MCF 10A (cell line): Measurements from ENCODE around the gene OTOA. TPM values are rescaled to one million over a fixed set of nuclear protein-coding genes. Genes with fewer than 3 reads are reported as not detected.

Experiments used
- BruUV-seq: library from RNA; stranded (reverse); fragments of 400-500 nt; replicated peaks from 2 replicates; lab custom pipeline; 2021; lab: Mats Ljungman, UMichigan
- CTCF ChIA-PET: fragments of 300-600 bp; sonication (Branson Sonifier 250); formaldehyde crosslinking; extraction: SDS; loops from one replicate; lab custom pipeline; 2021; ENCODE audit warnings: antibody characterized with exemption, inconsistent platforms; lab: Yijun Ruan, JAX
- POLR2A ChIA-PET: fragments of 300-600, 350-650 bp; sonication (Branson Sonifier 250); formaldehyde crosslinking; extraction: SDS; loops from one replicate; lab custom pipeline; 2020; ENCODE audit warnings: antibody characterized with exemption, inconsistent platforms; lab: Yijun Ruan, JAX
- DNase-seq: peaks from one replicate; pipeline ENCODE4 v3.0.0-alpha.2; 2018; ENCODE audit not compliant: unreplicated experiment
- H3K27ac Mint-ChIP-seq: one replicate; pipeline ENCODE4 v1.8.0; 2022; ENCODE audit warnings: mild to moderate bottlenecking, low read depth, mixed read lengths; ENCODE audit not compliant: unreplicated experiment
- H3K27me3 Mint-ChIP-seq: one replicate; pipeline ENCODE4 v1.8.0; 2022; ENCODE audit warnings: mixed read lengths; ENCODE audit not compliant: insufficient read depth, unreplicated experiment
- H3K36me3 Mint-ChIP-seq: one replicate; pipeline ENCODE4 v1.8.0; 2022; ENCODE audit warnings: mild to moderate bottlenecking, moderate library complexity, mixed read lengths; ENCODE audit not compliant: insufficient read depth, unreplicated experiment
- H3K4me1 Mint-ChIP-seq: one replicate; pipeline ENCODE4 v1.8.0; 2022; ENCODE audit warnings: mixed read lengths; ENCODE audit not compliant: insufficient read depth, unreplicated experiment
- H3K4me3 Mint-ChIP-seq: one replicate; pipeline ENCODE4 v1.8.0; 2022; ENCODE audit warnings: mild to moderate bottlenecking, moderate library complexity, mixed read lengths; ENCODE audit not compliant: unreplicated experiment
- H3K9me3 Mint-ChIP-seq: one replicate; pipeline ENCODE4 v1.8.0; 2022; ENCODE audit warnings: mixed read lengths; ENCODE audit not compliant: unreplicated experiment
- CTCF ChIP-seq: fragments of 200-600 bp; IDR thresholded peaks from one replicate; pipeline ENCODE4 v1.8.0; 2022; ENCODE audit warnings: antibody characterized with exemption, mild to moderate bottlenecking; ENCODE audit not compliant: unreplicated experiment
- intact Hi-C: fragments of 100-400 bp; cut with micrococcal nuclease; formaldehyde crosslinking; loops from 2 replicates; pipeline ENCODE4 v1.14.1; 2022
- total RNA-seq: library from RNA; stranded (reverse); gene quantifications from 2 replicates; pipeline ENCODE4 v1.2.3, GENCODE V29; 2022

The OTOA gene
- total RNA-seq, 1 experiment from 2014 or later: 0.12 TPM

GRCh38 chr16:21638573-21638975, 25.2 kb upstream of the OTOA start:
- no peak for TF ChIP-seq CTCF
- no peak overlapping the region for H3K4me3 Mint-ChIP-seq
- peaks cover 8% of the 10 kb centered on the region for H3K4me1 Mint-ChIP-seq
- ChIA-PET POLR2A (interaction anchor here (0.6 to 2.0 kb wide), 10 partner anchors 16 to 1958 kb away, joined by 3 to 12 read pairs (median 4); partner anchors contain the start of genes NDUFAB1 and UQCRC2), CTCF (interaction anchor here (0.6 to 12.5 kb wide), 7 partner anchors 16 to 1206 kb away, joined by 3 to 104 read pairs (median 15); no protein-coding TSS in a partner anchor)
- H3K9me3 Mint-ChIP-seq: no peaks in the 10 kb centered on the region
- BruUV-seq: no TSS peak
- no peaks in the 10 kb centered on the region for H3K27me3 Mint-ChIP-seq
- H3K36me3 Mint-ChIP-seq: peaks cover 8% of the 10 kb centered on the region
- intact Hi-C loops: loop anchor here (1.0 kb wide), 1 partner anchor 38 kb away; no protein-coding TSS in a partner anchor
- peak overlapping the region; percentile 18 for H3K27ac Mint-ChIP-seq
- peak; percentile 51 for DNase-seq

GRCh38 chr16:21639493-21639892, 24.3 kb upstream of the OTOA start:
- peaks cover 8% of the 10 kb centered on the region for H3K4me1 Mint-ChIP-seq
- intact Hi-C loops: no loop called here
- no TSS peak for BruUV-seq
- ChIA-PET POLR2A (interaction anchor here (0.7 to 2.0 kb wide), 5 partner anchors 17 to 49 kb away, joined by 4 to 12 read pairs (median 7); no protein-coding TSS in a partner anchor), CTCF (interaction anchor here (0.5 to 12.5 kb wide), 12 partner anchors 10 to 162 kb away, joined by 3 to 104 read pairs (median 5); no protein-coding TSS in a partner anchor)
- H3K27me3 Mint-ChIP-seq: no peaks in the 10 kb centered on the region
- no peak for TF ChIP-seq CTCF
- no peaks in the 10 kb centered on the region for H3K9me3 Mint-ChIP-seq
- peak overlapping the region; percentile 18 for H3K27ac Mint-ChIP-seq
- H3K4me3 Mint-ChIP-seq: no peak overlapping the region
- DNase-seq: no peak
- peaks cover 8% of the 10 kb centered on the region for H3K36me3 Mint-ChIP-seq

GRCh38 chr16:21641916-21642315, 21.9 kb upstream of the OTOA start:
- Mint-ChIP-seq H3K4me1 (peaks cover 8% of the 10 kb centered on the region), H3K9me3 (no peaks in the 10 kb centered on the region), H3K27me3 (no peaks in the 10 kb centered on the region), H3K36me3 (no peaks in the 10 kb centered on the region), H3K27ac (no peak overlapping the region), H3K4me3 (no peak overlapping the region)
- POLR2A ChIA-PET: interaction anchor here (1.0 to 1.8 kb wide), 2 partner anchors 40 to 58 kb away, joined by 3 to 7 read pairs; no protein-coding TSS in a partner anchor
- DNase-seq: no peak
- no peak for TF ChIP-seq CTCF
- intact Hi-C loops: no loop called here
- CTCF ChIA-PET: interaction anchor here (0.6 to 12.5 kb wide), 9 partner anchors 15 to 1794 kb away, joined by 3 to 104 read pairs (median 3); no protein-coding TSS in a partner anchor
- BruUV-seq: no TSS peak

GRCh38 chr16:21642861-21643260, 20.9 kb upstream of the OTOA start:
- POLR2A ChIA-PET: interaction anchor here (0.6 kb wide), 1 partner anchor 44 kb away, joined by 3 read pairs; no protein-coding TSS in a partner anchor
- peaks cover 8% of the 10 kb centered on the region for H3K4me1 Mint-ChIP-seq
- no peaks in the 10 kb centered on the region for H3K27me3 Mint-ChIP-seq
- CTCF ChIA-PET: interaction anchor here (0.5 to 12.5 kb wide), 8 partner anchors 10 to 589 kb away, joined by 3 to 104 read pairs (median 4); no protein-coding TSS in a partner anchor
- intact Hi-C loops: no loop called here
- H3K27ac Mint-ChIP-seq: no peak overlapping the region
- H3K9me3 Mint-ChIP-seq: no peaks in the 10 kb centered on the region
- no peak overlapping the region for H3K4me3 Mint-ChIP-seq
- no peak for TF ChIP-seq CTCF
- DNase-seq: no peak
- no peaks in the 10 kb centered on the region for H3K36me3 Mint-ChIP-seq
- no TSS peak for BruUV-seq
